Endothelial cell of umbilical vein (primary cell): ENCODE data around the gene DHX35.

Experiments used
- CTCF ChIP-seq, 2 donors: IDR thresholded peaks; 1 replicate in 1 of 2; 2 replicates in 1 of 2; pipeline ENCODE4 v1.5.1; 2011; ENCODE audit warnings: low read length in 2 of 2, mild to moderate bottlenecking in 2 of 2, moderate library complexity in 2 of 2, control low read depth in 1 of 2, inconsistent platforms in 1 of 2, low read depth in 1 of 2; ENCODE audit not compliant: insufficient read depth in 1 of 2; ENCODE audit errors: extremely low read depth in 1 of 2
- EZH2 ChIP-seq: IDR thresholded peaks from 2 replicates; pipeline ENCODE4 v1.6.1; 2012; ENCODE audit warnings: borderline replicate concordance, low read depth, mild to moderate bottlenecking, moderate library complexity, low read length, inconsistent platforms; ENCODE audit not compliant: severe bottlenecking
- JUN ChIP-seq: IDR thresholded peaks from 2 replicates; pipeline ENCODE4 v1.6.1; 2011; ENCODE audit warnings: borderline replicate concordance, low read depth; ENCODE audit not compliant: insufficient read length, insufficient read depth
- MAX ChIP-seq: IDR thresholded peaks from 2 replicates; pipeline ENCODE4 v1.6.1; 2011; ENCODE audit not compliant: insufficient read depth, insufficient read length
- POLR2A ChIP-seq: IDR thresholded peaks from 2 replicates; pipeline ENCODE4 v1.6.1; 2012; ENCODE audit warnings: low read depth, mild to moderate bottlenecking, control low read depth, low read length
- POLR2AphosphoS5 ChIP-seq: IDR thresholded peaks from 2 replicates; pipeline ENCODE4 v1.6.1; 2012; ENCODE audit warnings: low read depth, mild to moderate bottlenecking, control low read depth, low read length, moderate library complexity; ENCODE audit not compliant: insufficient read depth

GRCh38 chr20:38968090-38968489 lies 5.9 kb downstream of the DHX35 start:
- TF ChIP-seq POLR2A = no peak
- TF ChIP-seq JUN = no peak
- TF ChIP-seq EZH2 = no peak
- TF ChIP-seq POLR2AphosphoS5 = no peak
- TF ChIP-seq CTCF (IDR thresholded peaks at IDR 0.05; ENCODE audit: extremely low read depth in 1 of 2, insufficient read depth in 1 of 2, low read depth in 1 of 2, low read length in 2 of 2) = no peak
- TF ChIP-seq MAX = no peak
